CD4-positive, alpha-beta T cell treated with Interferon gamma for 1 hour (primary cell): ENCODE results near the gene ACTL10.
A peak's percentile ranks its signal among the peaks of the same experiment; 100 is the strongest.
"Not testable (repeated sequence)": the region's sequence is repeated elsewhere in the genome, so short reads cannot be mapped to it uniquely, and the experiment has no call there.

Experiments used
- DNase-seq: peaks from one replicate; pipeline ENCODE4 v3.0.0-alpha.2; 2020

ACTL10 gene

GRCh38 chr20:33679758-33680485 is 13.2 kb downstream of the ACTL10 start:
- peak; percentile 73 for DNase-seq

GRCh38 chr20:33680686-33681085 is 13.9 kb downstream of the ACTL10 start:
- DNase-seq, result no peak

DNA sequence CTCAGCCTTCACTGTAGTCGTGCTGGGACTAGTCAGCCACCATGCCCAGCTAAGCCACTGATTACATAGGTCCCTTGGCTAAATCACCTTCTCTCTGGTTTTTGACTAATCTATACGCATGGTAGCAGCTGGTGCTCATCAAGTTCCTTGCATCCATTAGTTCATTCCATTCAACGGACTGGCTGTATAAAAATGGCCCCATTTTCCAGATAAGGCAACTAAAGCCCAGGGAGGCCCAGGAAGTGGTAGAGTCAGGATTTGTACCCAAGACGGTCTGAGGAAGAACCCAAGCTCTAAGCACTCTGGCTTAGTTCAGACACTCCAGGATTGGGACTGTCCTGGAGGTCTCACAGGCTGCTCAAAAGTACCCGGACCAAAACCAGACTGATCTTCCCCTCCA is 14.5 kb downstream of the ACTL10 start:
- DNase-seq, result no peak

GRCh38 chr20:33681728-33682353 is 15.1 kb downstream of the ACTL10 start:
- DNase-seq, result no peak

GRCh38 chr20:33684533-33685327 is 18.0 kb downstream of the ACTL10 start:
- no peak for DNase-seq

DNA sequence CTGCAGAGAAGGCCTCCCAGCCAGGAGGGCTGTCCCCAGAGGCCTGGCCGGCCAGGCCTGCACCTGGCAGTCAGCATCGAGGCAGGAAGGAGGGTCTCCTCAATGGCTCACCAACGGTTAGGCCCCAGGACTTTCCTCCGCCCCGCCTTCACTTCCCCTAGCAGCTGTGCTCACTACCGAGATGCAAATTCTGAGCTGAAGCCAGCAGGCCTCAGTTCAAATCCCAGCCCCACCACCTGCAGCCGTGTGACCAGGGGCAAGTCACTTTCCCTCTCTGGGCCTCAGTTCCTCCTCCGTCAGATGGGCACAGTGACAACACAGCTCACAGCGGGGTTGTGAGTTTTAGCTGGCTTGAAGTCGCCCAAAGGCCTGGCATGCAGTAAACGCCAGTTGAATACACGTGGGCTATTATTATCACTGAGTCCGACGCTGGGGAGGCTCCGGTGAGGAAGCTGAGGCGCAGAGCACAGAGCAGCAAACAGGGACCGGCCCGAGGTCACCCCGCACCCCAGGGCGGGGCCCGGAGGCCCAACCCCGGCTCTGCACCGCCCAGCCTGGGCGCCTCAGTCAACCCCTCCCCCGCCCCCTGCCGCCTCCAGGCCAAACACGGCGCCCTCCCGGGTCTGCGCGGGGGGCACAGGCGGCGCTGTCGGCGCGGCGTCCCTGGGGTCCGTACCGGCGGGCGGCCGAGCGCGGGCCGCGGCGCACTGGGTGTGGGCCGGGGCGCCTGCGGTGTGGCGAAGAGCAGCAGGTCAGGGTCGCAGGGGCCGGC is 18.8 kb downstream of the ACTL10 start:
- peak; percentile 32 for DNase-seq

- DNase-seq, result peak; percentile 93
These were observed 19.6 kb downstream of the ACTL10 start, which contains the start of gene E2F1 for GRCh38 chr20:33686100-33686983. Gene E2F1 (minus strand): TSS chr20:33686385. CDS start chr20:33686264, 121 bp downstream.

- DNase-seq, result no peak
These were observed 20.2 kb downstream of the ACTL10 start for GRCh38 chr20:33686984-33687366.

DNA sequence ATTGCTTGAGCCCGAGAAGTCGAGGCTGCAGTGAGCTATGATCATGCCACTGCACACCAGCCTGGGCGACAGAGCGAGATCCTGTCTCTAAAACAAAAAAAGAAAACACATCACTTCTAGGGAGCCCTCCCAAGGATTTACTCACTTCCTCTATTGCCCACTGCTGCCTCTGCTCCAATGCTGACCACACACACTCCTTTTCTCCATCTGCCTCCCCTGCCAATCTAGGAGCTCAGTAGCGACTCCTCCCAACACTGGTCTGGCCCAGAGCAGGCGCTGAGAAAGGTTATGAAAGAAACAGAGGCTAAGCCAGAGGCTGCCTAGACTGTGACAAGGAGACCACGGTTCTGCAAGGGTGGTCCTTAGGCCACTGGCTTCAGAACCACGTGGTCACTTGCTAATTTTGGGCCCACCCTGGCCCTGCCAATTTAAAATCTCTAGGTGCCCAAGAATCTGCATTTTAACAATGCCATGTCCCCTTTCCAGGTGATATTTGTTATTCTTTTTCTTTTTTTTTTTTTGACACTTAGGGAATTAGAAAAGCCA is 20.7 kb downstream of the ACTL10 start:
- DNase-seq, result peak; percentile 21

DNA sequence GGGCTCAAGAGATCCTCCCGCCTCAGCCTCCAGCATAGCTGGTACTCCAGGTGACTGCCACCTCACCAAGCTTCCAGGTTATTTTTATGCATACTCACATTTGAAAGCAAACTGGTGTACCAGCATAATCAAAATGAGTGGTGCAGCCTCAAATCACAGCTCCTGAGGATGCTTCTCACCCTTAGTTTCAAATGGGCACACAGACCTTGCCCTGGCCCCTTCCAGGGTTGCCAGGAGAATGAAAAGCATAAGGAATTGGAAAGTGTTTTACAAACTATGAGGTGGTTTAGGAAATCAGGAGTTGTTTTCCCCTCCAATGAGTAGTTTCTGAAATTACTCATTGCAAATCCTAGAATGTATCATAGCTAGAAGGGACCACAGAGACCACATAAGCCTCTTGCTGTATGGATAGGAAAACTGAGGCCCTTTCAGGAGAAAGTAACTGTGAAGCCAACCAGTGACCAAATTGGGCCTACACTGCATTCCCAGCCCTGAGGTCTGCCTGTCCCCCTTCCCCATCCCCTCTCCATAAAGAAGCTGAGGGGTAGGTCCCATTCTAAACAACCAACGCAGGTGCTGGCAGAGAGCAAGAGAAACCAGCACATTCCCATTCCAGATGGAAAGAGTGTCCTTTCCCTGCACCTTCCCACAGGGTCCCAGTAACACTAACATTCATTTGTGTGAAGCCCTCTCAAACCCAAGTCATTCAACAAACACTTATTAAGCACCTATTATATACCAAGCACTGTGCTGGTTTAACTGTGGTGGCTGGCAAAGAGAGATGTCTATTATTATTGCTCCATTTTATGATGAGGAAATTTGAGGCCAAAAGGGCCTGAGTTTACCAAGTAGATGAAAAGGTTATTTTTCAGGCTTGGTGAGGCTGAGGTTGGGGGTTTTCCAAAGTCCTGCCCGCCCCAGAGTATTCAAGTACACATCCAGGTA is 21.5 kb downstream of the ACTL10 start:
- DNase-seq, result no peak

- no peak for DNase-seq
These were observed 22.2 kb downstream of the ACTL10 start for GRCh38 chr20:33688938-33689424.

DNA sequence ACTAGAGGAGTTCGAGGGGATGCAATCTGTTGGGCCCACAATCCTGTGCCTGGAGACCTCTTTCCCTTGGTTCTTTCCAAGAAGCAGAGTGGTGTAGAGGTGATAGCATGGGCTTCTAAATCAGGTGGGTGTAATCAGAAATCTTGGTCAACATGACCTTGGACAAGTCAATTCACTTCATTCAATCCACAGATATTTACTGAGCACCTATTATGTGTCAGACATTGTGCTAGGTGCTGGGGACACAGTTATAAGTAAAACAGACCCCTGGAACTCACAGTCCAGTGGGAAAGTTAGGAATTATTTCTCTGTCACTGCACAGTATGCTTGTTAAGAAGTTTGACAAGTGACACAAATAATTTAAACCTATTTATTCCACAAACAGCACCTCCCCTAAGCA is 22.8 kb downstream of the ACTL10 start:
- no peak for DNase-seq

DNA sequence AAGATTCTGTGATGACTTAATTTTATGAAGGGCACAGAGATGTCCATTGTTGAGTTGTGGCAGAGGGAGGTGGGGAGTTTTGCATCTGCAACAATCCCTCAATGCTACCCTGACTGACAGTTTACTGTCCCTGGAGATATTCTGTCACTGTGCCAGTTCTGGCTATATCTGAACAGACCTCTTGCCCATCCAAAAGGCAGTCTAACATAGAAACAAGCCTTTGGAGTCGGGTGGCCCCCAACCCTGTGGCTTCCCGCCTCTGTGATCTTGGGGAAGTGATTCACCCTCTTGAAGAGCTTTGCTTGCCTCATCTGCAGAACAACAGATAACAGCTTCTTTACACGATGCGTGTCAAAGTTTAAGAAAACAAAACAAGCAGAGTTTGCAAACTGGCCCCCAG is 23.2 kb downstream of the ACTL10 start:
- DNase-seq, result peak; percentile 75

- no peak for DNase-seq
These were observed 26.5 kb downstream of the ACTL10 start for GRCh38 chr20:33693289-33693688.

DNA sequence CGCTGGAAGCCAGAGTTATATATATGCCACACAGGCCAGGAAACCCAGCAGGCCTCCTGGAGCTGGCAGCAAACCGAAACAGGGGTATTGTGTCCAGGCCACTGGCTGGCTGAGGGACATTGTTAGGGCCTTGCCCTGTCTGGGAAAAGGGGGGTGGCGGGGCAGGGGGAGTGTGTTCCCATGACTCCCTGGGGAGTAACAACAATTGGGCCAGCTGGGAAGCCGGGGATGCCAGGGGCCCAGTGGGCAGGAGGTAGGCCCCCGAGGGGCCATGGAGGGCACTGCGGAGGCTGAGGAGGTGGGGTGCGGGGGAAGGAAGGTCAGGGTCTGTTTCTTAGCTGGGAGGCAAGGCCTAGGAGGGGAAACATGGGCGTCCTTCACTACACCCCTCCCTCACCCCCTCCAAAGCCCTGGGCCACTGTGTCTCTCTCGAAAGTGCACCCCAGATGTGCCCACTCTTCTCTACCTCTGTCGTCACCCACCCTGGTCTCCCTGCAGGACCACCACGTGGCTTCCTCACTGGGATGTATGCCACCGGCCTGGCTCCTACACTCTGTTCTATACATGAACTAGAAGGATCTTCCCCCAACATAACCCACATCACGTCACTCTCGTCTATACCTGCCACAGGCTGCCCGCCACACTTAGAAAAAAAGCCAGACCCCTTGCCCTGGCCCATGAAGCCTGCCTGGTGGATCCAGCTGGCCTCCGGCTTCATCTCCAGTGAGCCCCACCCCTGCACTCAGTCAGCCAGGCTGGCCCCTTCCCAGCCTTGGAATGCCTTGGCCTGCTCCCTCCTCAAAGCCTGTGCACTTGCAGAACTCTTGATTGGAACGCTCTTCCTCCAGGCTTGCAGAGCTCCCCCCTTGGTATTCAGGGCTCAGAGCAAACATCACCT is 27.2 kb downstream of the ACTL10 start:
- no peak for DNase-seq

DNA sequence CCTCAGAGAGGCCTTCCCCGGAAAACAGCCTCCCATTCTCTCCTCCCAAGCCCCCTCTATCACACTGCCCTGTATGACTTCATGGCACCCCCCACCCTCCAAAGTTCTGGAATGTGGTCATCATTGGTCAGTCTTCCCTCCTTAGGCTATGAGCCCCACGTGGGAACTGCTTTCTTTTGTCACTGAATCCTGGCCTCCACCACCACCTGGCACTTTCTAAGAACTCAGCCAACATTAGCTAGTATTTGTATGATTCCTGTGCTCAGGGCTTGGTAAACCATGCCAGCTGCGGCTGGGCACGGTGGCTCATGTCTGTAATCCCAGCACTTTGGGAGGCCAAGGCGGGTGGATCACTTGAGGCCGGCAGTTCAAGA is 27.9 kb downstream of the ACTL10 start:
- DNase-seq, result no peak

- no peak for DNase-seq
These were observed 29.7 kb downstream of the ACTL10 start for GRCh38 chr20:33696448-33696847.

- no peak for DNase-seq
These were observed 30.4 kb downstream of the ACTL10 start for GRCh38 chr20:33697129-33697528.

- DNase-seq, result not testable (repeated sequence)
These were observed 32.2 kb downstream of the ACTL10 start for GRCh38 chr20:33698966-33699365.
